DND-41 (cell line): ENCODE data around the gene THY1.

ENCODE experiments used
- EZH2 ChIP-seq: IDR thresholded peaks from 3 replicates; pipeline ENCODE4 v1.6.1; 2012; ENCODE audit warnings: borderline replicate concordance, low read depth, mild to moderate bottlenecking, moderate library complexity, low read length, inconsistent platforms; ENCODE audit not compliant: severe bottlenecking
- TF ChIP-seq, protein P1 (sequence below): IDR thresholded peaks from 2 replicates; pipeline ENCODE4 v1.5.1; 2012; ENCODE audit warnings: borderline replicate concordance, low read length, moderate library complexity, mild to moderate bottlenecking; ENCODE audit not compliant: poor library complexity, severe bottlenecking; ENCODE audit errors: extremely low read depth

- TF ChIP-seq, protein P1, sequence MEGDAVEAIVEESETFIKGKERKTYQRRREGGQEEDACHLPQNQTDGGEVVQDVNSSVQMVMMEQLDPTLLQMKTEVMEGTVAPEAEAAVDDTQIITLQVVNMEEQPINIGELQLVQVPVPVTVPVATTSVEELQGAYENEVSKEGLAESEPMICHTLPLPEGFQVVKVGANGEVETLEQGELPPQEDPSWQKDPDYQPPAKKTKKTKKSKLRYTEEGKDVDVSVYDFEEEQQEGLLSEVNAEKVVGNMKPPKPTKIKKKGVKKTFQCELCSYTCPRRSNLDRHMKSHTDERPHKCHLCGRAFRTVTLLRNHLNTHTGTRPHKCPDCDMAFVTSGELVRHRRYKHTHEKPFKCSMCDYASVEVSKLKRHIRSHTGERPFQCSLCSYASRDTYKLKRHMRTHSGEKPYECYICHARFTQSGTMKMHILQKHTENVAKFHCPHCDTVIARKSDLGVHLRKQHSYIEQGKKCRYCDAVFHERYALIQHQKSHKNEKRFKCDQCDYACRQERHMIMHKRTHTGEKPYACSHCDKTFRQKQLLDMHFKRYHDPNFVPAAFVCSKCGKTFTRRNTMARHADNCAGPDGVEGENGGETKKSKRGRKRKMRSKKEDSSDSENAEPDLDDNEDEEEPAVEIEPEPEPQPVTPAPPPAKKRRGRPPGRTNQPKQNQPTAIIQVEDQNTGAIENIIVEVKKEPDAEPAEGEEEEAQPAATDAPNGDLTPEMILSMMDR = no peak
- TF ChIP-seq EZH2 = no peak
Measured at GRCh38 chr11:119469506-119469905, 46.5 kb upstream of the THY1 start.
